HG03139 (cell line): ENCODE measurements around the gene KCNJ10.
A peak's percentile ranks its signal among the peaks of the same experiment; 100 is the strongest.

Experiments
- ATAC-seq: cut with Tn5 transposase; IDR thresholded peaks from one replicate; pipeline ENCODE4 v1.9.1; 2021; ENCODE audit not compliant: unreplicated experiment

The KCNJ10 gene

GRCh38 chr1:160025314-160025713, 44.6 kb downstream of the KCNJ10 start:
- ATAC-seq, result no peak

- ATAC-seq, result no peak
Observed at GRCh38 chr1:160024195-160024905, 45.6 kb downstream of the KCNJ10 start.

GRCh38 chr1:160022330-160023310, 47.3 kb downstream of the KCNJ10 start:
- ATAC-seq, result no peak

DNA sequence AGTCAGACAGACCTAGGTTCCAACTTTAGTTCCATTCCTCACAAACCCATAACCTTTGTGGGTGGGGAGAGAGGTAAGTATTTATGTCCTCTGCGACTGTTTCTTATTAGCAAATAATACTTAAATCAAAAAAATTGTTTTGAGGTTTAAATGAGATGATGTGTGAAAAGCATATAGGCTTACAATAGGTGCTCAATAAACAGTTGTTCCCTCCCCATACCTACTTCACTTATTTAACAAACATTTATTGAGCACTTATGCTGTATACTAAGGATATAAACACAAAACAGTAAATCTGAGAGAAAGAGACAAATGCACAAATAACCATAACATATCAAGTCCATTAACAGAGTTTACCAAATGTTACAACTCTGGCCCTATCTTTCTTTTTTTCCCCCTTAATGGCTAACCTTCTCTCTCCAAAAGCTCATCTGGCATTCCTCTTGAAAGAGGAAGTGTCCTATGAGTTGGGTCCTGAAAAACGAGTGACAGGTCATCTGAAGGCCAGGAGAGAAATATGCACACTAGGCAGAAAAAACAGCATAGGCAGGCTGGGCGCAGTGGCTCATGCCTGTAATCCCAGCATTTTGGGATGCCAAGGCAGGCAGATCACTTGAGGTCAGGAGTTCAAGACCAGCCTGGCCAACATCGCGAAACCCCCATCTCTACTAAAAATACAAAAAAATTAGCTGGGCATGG, 48.4 kb downstream of the KCNJ10 start:
- no peak for ATAC-seq

GRCh38 chr1:160020196-160020595, 49.8 kb downstream of the KCNJ10 start:
- ATAC-seq, result no peak

DNA sequence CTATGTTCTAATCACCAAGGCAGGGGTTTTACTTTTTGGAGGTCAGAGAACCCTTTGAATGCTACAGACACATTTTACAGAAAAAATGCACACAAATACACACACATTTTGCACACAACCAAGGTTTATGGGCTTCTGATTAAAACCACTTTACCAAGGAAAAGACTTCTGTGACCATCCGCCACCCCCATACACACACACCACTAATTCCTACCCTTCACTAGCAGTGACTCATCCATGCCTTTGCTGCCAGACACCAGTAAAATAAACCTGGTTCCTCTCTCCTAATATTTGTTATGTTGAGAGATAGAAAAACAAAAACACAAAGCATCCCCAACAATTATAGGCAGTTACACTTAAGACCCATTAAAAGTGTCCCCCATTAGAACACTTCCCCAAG, 51.1 kb downstream of the KCNJ10 start:
- ATAC-seq, result no peak

DNA sequence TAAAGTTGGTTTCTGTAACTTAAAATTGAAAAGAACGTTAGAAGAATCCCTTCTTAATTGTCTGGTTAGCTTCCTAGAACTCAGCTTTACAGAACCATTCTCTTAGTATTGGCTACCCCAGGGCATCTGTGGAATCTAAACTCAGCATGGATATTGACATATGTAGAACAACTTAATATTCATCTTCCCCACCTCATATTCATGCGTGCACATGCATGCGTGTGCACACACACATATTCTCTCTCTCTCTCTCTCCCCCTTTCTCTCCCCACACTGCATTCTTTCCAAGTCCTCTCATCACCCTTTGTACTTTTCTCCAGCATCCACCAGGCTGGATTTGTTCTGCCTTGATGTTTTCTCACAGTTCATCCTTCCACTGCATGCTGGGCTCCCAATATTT, 51.6 kb downstream of the KCNJ10 start:
- ATAC-seq, result no peak

- ATAC-seq, result no peak
Observed at GRCh38 chr1:160017592-160017991, 52.4 kb downstream of the KCNJ10 start.

GRCh38 chr1:160011781-160012180, 58.2 kb downstream of the KCNJ10 start:
- ATAC-seq, result no peak

- ATAC-seq, result no peak
Observed at GRCh38 chr1:160009801-160010200, 60.2 kb downstream of the KCNJ10 start.

- no peak for ATAC-seq
Observed at GRCh38 chr1:160009081-160009480, 60.9 kb downstream of the KCNJ10 start.

DNA sequence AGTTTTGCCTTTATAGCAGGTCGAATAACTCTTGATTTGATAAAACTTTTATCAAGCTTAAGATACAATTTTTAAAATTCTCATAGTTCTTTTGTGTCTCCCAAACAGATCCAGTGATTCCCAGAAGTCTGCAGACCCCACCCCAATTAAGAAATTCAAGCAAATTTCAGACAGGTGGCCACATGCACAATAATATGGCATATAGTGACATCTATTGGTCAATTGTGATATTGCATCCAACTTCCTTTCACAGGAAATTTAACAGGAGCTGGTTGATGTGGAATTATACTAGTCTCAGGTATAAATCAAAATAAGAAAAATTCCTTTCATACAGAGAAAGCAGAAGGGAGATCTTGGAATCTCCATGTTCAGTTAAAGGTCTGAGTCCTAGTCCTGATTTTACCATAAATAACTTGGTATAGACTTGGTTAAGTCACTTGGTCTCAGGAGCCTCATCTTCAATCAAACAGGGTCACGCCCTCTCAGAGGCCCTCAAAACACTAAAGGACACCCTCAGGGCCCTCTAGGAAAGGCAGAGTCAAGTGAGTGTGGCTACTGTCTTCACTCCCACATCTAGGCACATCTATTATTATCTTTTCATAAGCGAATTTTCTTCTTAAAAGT, 62.3 kb downstream of the KCNJ10 start:
- ATAC-seq, result no peak

GRCh38 chr1:160006312-160006940, 63.5 kb downstream of the KCNJ10 start:
- ATAC-seq, result peak; percentile 67

- ATAC-seq, result no peak
Observed at GRCh38 chr1:160005070-160005469, 64.9 kb downstream of the KCNJ10 start.

- ATAC-seq, result no peak
Observed at GRCh38 chr1:160004425-160004824, 65.5 kb downstream of the KCNJ10 start.

GRCh38 chr1:160004001-160004400, 66.0 kb downstream of the KCNJ10 start:
- ATAC-seq, result no peak

GRCh38 chr1:160001440-160001839, 68.5 kb downstream of the KCNJ10 start:
- ATAC-seq, result no peak

DNA sequence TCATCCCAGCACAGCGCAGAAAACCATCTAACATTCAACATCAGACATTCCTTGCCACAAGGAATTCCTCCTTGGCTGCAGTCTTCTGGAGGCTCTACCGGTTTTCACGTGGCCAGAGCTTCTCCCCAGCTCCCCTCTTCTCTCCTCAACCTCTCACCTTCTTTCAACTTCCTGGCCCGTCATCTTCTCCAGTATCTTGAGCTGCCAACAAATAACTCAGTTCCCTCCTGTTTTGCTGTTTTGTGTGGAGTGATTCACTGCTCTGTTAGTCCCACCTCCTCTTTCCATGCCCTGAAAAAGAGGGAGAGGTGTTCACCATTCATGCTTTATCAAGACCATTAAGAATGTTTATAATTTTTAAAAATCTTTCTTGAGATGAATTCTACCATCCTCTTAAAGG, 70.8 kb downstream of the KCNJ10 start:
- ATAC-seq, result no peak

GRCh38 chr1:159996653-159997052, 73.3 kb downstream of the KCNJ10 start:
- no peak for ATAC-seq

DNA sequence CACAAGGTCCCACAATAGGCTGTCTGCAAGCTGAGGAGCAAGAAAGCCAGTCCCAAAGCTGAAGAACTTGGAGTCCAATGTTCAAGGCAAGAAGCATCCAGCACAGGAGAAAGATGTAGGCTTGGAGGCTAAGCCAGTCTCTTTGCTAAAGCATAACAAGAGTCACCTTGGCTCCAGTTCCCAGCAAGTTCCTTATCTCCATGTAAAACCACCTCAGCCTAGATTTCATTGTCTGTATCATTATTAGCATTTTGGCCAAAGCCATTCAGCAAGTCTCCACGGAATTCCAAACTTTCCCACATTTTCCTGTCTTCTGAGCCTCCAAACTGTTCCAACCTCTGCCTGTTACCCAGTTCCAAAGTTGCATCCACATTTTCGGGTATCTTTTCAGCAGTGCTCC, 75.1 kb downstream of the KCNJ10 start:
- ATAC-seq, result no peak

DNA sequence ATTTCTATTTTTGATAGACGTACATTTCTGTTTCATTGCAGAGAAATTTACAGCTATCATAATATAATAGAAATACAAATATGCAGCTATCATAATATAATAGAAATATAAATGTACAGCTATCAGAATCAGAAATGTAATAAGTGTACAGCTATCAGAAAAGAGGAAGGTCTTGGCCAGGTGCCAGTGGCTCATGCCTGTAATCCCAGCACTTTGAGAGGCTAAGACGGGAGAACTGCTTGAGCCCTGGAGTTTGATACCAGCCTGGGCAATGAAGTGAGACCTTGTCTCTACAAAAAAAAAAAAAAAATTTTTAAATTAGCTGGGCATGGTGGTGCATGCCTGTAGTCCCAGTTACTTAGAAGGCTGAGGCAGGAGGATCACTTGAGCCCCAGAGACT, 76.0 kb downstream of the KCNJ10 start:
- no peak for ATAC-seq
